Activated CD8-positive, alpha-beta memory T cell treated with anti-CD3 and anti-CD28 coated beads for 24 hours (primary cell): ENCODE measurements around the gene PEX19.
A peak's percentile ranks its signal among the peaks of the same experiment; 100 is the strongest.

Experiments
- DNase-seq: peaks from one replicate; pipeline ENCODE4 v3.0.0-alpha.2; 2020

PEX19 gene

GRCh38 chr1:160277330-160277729, 7.6 kb downstream of the PEX19 start:
- DNase-seq, result no peak

DNA sequence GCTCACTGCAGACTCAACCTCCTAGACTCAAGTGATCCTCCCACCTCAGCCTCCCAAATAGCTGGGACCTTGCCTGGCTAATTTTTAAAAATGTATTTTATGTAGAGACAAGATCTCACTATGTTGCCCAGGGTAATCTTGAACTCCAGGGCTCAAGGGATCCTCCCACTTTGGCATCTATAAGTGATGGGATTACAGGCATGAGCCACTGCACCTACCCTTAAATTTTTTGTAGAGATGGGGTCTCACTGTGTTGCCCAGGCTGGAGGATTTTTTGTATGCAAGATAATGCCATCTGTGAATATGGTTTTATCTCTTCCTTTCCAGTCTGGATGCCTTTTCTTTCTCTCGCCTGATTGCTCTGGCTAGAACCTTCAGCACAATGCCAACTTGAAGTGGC, 13.9 kb downstream of the PEX19 start:
- no peak for DNase-seq

GRCh38 chr1:160267284-160267991, 17.5 kb downstream of the PEX19 start:
- DNase-seq, result no peak

- no peak for DNase-seq
Observed at GRCh38 chr1:160264795-160265307, 20.1 kb downstream of the PEX19 start.

GRCh38 chr1:160261893-160262794, 22.8 kb downstream of the PEX19 start, which contains the start of gene DCAF8:
Gene DCAF8, minus strand, starts transcription at chr1:160262549. Its CDS starts 18,541 bp downstream, at chr1:160244008.
- DNase-seq, result peak; percentile 97

DNA sequence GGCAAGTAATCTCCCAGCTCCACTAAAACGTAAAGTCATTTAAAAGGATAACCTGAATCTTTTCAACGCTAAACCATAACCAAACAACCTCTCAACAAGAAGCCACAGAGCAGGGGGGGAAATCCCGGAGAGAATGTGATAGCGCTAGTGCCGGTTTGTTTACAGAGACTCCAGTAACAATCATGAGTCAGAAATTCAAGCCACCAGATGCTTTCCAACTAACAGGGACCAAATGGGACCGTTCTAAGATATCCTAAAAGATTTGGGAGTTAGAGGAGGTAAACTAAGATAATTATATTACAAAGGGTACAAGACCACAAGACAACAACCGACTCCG, 23.4 kb downstream of the PEX19 start:
- DNase-seq, result peak; percentile 78

- no peak for DNase-seq
Observed at GRCh38 chr1:160260406-160261382, 24.2 kb downstream of the PEX19 start.

GRCh38 chr1:160258177-160258798, 26.6 kb downstream of the PEX19 start:
- no peak for DNase-seq

DNA sequence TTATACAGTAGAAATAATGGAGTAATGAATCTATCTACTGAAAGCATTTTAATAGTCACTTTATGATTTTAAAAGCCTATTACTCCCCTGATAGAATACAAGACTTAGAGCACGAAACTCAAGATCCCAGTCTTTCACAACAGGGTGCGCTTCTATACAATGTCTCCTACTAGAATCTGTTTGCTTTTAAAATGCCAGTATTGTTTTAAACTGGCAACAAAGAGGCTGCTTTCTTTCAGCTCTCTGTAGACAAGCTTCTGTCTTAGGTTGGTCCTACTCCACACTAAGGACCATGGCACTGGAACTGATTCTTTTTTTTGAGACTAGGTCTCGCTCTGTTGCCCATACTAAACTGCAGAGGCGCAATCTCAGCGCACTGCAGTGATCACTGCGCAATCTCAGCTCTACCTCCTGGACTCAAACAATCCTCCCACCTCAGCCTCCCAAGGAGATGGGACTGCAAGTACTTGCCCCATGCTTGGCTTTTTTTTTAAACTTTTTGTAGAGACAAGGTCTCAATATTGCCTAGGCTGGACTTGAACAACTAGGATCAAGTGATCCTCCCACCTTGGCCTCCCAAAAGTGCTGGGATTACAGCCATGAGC, 27.4 kb downstream of the PEX19 start:
- no peak for DNase-seq

DNA sequence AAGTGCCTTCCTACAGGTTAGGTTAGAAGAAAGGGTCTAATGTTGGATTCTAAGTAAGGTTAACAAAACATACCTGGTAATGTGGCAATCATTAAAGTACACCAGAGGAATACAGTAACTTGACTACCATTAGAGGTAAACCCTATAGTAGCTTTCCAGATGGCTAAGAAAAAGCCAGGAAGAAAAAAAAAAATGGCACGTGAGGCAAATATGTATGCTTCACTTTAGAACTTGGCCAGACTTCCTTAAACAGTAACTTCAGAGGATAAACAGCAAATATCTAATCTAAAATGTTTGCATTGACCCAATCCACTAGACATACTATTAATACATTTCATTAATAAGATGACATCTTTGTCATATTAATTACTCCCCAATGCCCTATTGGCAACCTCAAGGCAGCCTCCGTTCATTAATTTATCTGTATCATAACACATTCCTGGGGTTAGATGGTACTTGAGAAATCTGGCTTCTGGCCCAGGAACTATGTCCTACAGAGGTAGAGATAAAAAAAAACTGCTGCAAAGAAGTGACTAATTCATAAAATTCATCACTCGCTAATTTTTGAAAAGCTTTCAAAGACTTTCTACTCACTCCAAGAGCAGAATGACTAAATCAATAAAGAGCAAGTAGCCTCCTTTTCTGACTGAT, 28.4 kb downstream of the PEX19 start:
- DNase-seq, result no peak

DNA sequence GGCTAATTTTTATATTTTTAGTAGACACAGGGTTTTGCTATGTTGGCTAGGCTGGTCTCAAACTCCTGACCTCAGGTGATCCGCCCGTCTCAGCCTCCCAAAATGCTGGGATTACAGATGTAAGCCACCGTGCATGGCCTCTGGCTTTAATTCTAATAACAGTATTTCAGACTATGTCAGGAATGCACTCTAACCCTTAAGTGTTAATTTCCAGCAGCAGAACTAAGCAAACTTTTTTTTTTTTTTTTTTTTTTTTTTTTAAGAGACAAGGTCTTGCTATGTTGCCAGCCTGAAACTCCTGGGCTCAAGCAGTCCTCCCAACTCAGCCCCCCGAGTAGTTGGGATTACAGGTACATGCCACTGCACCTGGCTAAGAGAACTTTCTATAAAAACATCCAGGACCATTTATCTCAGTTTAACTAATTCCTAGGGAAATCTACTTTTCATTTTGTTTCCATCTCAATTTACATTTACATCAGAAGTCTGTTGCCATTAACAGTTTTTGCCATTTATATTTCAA, 29.1 kb downstream of the PEX19 start:
- no peak for DNase-seq

- DNase-seq, result no peak
Observed at GRCh38 chr1:160251687-160252526, 33.0 kb downstream of the PEX19 start.

DNA sequence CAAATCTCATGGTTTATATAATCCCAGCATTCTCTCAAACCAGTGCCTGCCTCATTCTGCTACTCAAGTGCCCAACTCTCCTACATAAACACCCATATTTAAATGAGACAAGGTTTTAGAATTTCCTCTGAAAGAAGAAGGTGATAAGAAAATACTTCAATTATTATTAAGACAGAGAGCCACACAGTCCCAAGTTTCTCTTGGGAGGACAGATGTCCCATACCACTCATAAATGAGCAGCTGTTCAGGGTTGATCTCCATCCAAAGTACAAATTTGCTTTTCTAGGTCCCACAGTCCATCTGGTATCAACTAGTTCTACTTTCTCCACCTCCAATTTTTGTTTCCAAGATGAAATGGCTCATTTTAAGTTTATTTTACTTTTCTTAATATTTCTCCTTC, 33.9 kb downstream of the PEX19 start:
- no peak for DNase-seq

GRCh38 chr1:160247053-160247452, 37.9 kb downstream of the PEX19 start:
- DNase-seq, result no peak

DNA sequence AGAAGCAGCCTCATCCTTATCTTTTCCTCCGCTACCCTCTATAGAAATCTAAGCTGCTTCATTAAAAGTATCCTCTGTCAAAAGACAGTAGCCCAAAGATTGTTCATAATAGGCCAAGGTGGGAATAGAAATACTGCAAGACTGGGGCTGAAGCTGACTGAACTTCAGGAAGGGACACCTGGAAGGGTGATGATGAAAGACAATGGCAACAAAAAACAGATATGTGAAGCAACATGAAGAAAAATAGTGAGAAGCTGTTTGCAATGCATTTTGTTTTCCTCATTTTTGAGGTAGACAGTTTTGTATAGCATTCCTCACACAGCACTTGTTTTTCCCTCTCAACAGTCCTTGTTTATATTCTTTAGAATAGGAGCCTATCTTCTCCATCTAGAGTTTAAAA, 39.5 kb downstream of the PEX19 start:
- DNase-seq, result no peak

GRCh38 chr1:160244209-160244608, 40.7 kb downstream of the PEX19 start:
- DNase-seq, result no peak

DNA sequence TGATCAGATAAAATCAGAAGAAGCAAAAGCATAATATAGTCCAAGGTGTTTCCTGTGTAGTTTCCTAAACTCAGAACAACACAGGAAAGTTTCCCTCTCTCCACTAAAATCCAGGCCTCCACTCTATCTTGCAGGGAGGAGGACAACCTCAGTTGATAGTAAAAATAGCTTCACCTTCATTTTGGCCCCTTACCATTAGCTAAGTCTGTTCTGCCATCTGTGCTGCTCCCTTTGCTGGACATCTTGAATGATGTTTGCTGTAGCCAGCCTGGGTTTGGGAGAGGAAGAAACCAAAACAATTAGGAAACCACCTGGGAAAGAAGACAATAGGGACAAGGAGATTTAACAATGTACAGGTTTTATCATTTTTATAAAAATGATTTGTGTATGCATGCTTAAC, 41.2 kb downstream of the PEX19 start:
- no peak for DNase-seq

DNA sequence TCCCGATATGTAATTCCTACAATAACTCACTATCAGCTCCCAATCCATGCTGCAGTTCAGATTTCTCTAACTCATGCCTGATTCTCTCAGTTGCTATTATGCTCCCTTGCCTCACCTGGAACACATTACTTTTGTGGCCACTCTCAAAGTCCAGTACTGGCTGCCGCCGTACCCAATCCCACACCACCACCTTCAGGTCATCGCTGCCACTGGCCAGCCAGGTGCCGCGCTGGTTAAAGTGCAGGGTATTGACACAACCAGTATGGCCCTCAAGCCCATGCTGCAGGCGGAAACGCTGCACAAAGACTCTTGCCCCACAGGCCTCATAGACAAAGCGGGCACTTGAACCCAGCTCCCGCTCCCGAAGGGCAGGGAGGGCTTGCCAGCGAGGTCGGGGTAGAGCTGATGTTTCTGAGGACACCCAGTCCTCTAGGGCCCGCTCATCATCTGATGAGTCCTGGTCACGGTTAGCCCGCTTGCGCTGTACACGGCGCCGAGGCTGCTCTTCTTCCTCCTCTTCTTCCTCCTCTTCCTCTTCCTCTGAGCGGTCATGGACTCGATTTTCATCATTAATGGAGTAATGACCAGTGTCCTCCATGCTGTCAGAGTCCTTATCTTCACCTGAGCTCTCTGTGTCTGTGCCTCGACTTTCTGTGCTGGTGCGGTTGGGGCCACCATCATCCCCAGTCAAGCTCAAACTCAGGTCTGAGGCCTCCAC, 45.2 kb downstream of the PEX19 start:
- DNase-seq, result no peak

DNA sequence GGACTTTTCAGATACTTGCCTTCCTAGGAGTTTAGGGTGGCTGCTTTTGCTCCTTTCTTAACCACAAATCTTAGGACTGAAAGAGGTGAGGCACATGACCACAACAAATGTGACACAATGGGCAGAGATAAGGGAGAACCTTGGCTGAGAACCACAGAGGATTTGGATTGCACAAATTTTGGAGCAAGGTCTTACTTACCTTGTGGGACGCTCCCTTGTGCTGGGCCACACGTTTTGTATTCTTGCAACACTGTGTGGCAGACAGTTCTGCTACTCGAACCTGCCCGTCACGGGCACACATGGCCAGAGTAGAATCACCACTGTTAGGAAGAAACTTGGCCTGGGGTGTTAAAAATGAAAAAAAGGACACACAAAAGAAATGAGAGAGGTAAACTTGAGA, 46.5 kb downstream of the PEX19 start:
- no peak for DNase-seq
